BLaER1 treated with 17β-estradiol and CSF1 and Interleukin-3, amounts not matched to agents 10 nM and 100 nM (cell line): ENCODE measurements around the gene PLEKHB2.
"Not testable (repeated sequence)": the region's sequence is repeated elsewhere in the genome, so short reads cannot be mapped to it uniquely, and the experiment has no call there.

Experiments
- H3K27ac ChIP-seq, 11 experiments: shearing (Covaris generic); formaldehyde crosslinking; 2 replicates each; pipeline ENCODE4 v1.8.1; 2022
- H3K27me3 ChIP-seq, 11 experiments: shearing (Covaris generic); formaldehyde crosslinking; 2 replicates each; pipeline ENCODE4 v1.8.1; 2022
- H3K36me3 ChIP-seq, 11 experiments: shearing (Covaris generic); formaldehyde crosslinking; 2 replicates each; pipeline ENCODE4 v1.8.1; 2022
- H3K4me1 ChIP-seq, 10 experiments: shearing (Covaris generic); formaldehyde crosslinking; 2 replicates each; pipeline ENCODE4 v1.8.1; 2022
- H3K4me2 ChIP-seq, 11 experiments: shearing (Covaris generic); formaldehyde crosslinking; 2 replicates each; pipeline ENCODE4 v1.8.1; 2022
- H3K4me3 ChIP-seq, 10 experiments: shearing (Covaris generic); formaldehyde crosslinking; 2 replicates each; pipeline ENCODE4 v1.8.1; 2022
- H3K9ac ChIP-seq, 11 experiments: shearing (Covaris generic); formaldehyde crosslinking; 2 replicates each; pipeline ENCODE4 v1.8.1; 2022
- H3K9me3 ChIP-seq, 11 experiments: shearing (Covaris generic); formaldehyde crosslinking; replicated peaks in 1 of 11; 2 replicates each; pipeline ENCODE4 v1.8.1; 2022
- H4K20me1 ChIP-seq, 11 experiments: shearing (Covaris generic); formaldehyde crosslinking; 2 replicates each; pipeline ENCODE4 v1.8.1; 2022
- Cebpa-rat ChIP-seq, 11 experiments: shearing (Covaris generic); IDR thresholded peaks; 2 replicates each; pipeline ENCODE4 v1.8.1; 2022

Gene PLEKHB2

DNA sequence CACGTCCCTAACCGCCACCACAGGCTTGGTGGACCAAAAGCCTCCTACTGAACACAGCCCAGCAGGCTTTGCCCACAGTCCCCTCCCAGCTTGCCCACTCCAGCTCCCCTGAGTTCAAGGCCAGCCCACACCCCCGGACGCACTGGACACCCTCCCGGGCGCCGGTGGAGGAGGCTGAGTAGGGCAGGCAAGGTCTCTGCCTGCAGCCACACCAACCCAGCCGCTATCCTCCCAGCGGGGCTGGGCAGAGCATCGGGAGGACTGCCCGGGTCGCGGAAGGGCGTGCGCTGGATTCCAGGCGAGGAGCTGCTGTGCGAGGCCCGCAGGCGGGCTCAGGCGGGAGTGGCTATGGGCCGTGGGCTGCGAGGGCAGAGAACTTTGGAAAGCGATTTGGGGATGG lies 49.5 kb downstream of the PLEKHB2 start:
- Histone ChIP-seq H3K4me1 (peaks cover 9 to 49% (median 29%) of the 10 kb centered on the region in 10 experiments; a peak in 19 of 20 replicates), H3K27ac (no peak overlapping the region), H3K9ac (no peak overlapping the region), H3K4me2 (no peak overlapping the region), H3K9me3 (no peaks in the 10 kb centered on the region), H3K4me3 (no peak overlapping the region), H3K27me3 (no peaks in the 10 kb centered on the region), H3K36me3 (peaks cover 14 to 22% (median 19%) of the 10 kb centered on the region in 11 experiments; a peak in 21 of 22 replicates), H4K20me1 (peaks cover 0 to 41% (median 8%) of the 10 kb centered on the region in 11 experiments; a peak in 10 of 22 replicates)
- TF ChIP-seq Cebpa-rat (IDR thresholded peaks at IDR 0.05) = no peak

DNA sequence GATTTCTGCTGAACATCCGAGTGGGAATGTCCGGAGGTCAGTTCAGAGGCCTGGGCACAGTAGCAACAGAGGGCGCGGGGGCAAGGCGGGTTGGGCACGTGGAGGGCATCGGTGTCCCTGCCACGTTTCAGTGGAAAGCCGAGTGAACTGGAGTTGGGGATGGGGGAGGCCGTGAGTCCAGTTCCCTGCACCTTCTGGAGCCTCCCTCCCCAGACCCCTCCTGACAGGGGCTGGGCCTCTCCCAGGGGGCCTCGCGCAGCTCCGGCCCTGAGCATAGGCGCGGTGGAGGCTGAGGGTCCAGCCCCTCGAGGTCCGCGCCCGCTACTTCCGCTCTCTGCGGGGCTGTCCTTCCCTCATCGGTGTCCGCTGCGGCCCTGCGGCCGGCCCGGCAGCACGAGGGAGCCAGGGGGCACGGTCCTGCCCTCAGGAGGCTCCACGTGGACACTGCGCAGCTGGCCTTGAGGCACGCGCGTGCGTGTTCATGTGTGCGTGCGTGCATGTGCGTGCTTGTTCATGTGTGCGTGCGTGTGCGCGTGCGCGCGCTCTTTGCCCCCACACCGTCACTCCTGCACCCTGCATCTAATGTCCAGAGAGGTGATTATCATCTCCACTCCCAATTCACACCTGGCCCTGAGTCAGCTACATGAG lies 50.2 kb downstream of the PLEKHB2 start:
- H3K4me2 ChIP-seq = no peak overlapping the region
- peaks cover 7 to 15% (median 12%) of the 10 kb centered on the region in 11 experiments; a peak in 20 of 22 replicates for H3K36me3 ChIP-seq
- TF ChIP-seq Cebpa-rat (IDR thresholded peaks at IDR 0.05) = no peak
- H3K27me3 ChIP-seq = no peaks in the 10 kb centered on the region
- no peaks in the 10 kb centered on the region for H3K9me3 ChIP-seq
- no peak overlapping the region for H3K9ac ChIP-seq
- no peak overlapping the region for H3K4me3 ChIP-seq
- H3K4me1 ChIP-seq = peaks cover 9 to 49% (median 29%) of the 10 kb centered on the region in 10 experiments; a peak in 19 of 20 replicates
- H4K20me1 ChIP-seq = peaks cover 0 to 34% (median 6%) of the 10 kb centered on the region in 11 experiments; a peak in 10 of 22 replicates
- no peak overlapping the region for H3K27ac ChIP-seq

DNA sequence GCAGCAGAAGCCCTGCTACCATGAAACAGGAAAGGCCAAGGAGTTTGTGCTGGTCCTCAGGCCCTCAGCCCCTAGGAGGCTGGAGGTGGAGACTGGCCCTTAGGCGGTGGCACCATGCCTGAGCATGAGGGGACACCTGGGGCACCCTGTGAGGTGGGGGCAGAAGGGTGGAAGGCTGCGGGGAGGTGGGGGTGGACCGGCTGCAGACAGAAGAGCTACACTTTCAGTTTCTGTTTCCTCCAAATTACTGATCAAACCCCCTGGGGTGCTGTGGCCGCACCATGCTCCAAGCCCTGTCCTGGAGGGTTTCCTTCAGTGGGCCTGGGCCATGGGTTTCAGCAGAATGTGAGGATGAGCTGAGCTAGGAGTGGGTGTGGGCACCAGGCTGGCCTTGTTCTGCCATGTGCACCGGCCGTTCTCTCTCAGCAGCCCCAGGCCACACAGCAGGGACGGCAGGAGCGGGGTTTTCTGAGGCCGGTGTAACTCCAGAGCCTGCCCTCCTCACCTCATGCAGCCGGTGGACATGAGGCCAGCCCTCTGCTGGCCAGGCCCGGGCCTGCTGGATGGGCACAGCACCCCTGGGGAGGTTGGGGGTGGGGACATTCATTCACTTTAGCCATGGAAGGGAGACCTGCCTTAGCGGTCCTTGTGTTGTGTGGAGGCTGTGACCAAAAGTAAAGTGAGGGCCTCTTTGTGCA lies 51.5 kb downstream of the PLEKHB2 start:
- Histone ChIP-seq H3K9me3 (no peaks in the 10 kb centered on the region), H3K4me2 (peak overlapping the region; percentile 51 to 91 (median 75)), H3K9ac (peak overlapping the region in 7 of 11 experiments; percentile 14 to 41 (median 36); a peak in 7 of 22 replicates), H3K4me3 (peak overlapping the region in 2 of 10 experiments; percentile 29 to 32; a peak in 1 of 20 replicates), H3K36me3 (peaks cover 0 to 2% (median 0%) of the 10 kb centered on the region in 11 experiments; a peak in 2 of 22 replicates), H3K27ac (peak overlapping the region in 5 of 11 experiments; percentile 6 to 61 (median 55); a peak in 7 of 22 replicates), H3K4me1 (peaks cover 9 to 47% (median 29%) of the 10 kb centered on the region in 10 experiments; a peak in 19 of 20 replicates), H3K27me3 (no peaks in the 10 kb centered on the region), H4K20me1 (peaks cover 0 to 22% (median 0%) of the 10 kb centered on the region in 11 experiments; a peak in 8 of 22 replicates)
- no peak for TF ChIP-seq Cebpa-rat (IDR thresholded peaks at IDR 0.05)

- H3K4me3 ChIP-seq, H3K9ac ChIP-seq, H3K4me2 ChIP-seq, H4K20me1 ChIP-seq, H3K9me3 ChIP-seq, H3K4me1 ChIP-seq, H3K27ac ChIP-seq, H3K27me3 ChIP-seq, H3K36me3 ChIP-seq: not testable (repeated sequence)
These were observed 60.4 kb downstream of the PLEKHB2 start for GRCh38 chr2:131165562-131165961.

GRCh38 chr2:131168538-131168937 lies 63.4 kb downstream of the PLEKHB2 start:
- H3K9me3 ChIP-seq = no peaks in the 10 kb centered on the region
- H3K27me3 ChIP-seq = no peaks in the 10 kb centered on the region
- no peaks in the 10 kb centered on the region for H3K36me3 ChIP-seq
- H3K4me1 ChIP-seq = no peaks in the 10 kb centered on the region
- H3K4me3 ChIP-seq = no peak overlapping the region
- no peak overlapping the region for H3K9ac ChIP-seq
- no peaks in the 10 kb centered on the region for H4K20me1 ChIP-seq
- TF ChIP-seq Cebpa-rat (IDR thresholded peaks at IDR 0.05) = no peak
- no peak overlapping the region for H3K27ac ChIP-seq
- no peak overlapping the region for H3K4me2 ChIP-seq

DNA sequence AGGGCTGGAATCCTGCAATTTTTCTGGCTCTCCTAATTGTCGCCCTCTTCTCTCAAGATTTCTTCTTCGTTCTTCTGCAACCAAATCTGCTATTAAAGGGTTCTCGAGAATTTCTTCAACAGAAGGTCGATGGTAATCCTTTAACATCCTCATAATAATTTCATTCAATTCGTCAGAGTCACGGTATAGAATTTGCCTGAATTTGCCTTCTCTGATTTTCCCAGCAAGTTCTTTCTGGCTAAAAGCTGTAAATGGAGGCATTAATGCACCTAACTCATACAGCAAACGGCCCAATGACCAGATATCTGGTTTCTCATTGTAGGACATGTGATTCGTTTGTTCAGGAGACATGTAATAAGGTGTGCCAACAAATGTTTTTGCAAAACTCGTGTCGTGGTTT lies 72.9 kb downstream of the PLEKHB2 start:
- not testable (repeated sequence) for H3K4me2 ChIP-seq, H3K9ac ChIP-seq, H3K36me3 ChIP-seq, H3K4me3 ChIP-seq, H4K20me1 ChIP-seq, H3K4me1 ChIP-seq, H3K9me3 ChIP-seq, H3K27me3 ChIP-seq, H3K27ac ChIP-seq

DNA sequence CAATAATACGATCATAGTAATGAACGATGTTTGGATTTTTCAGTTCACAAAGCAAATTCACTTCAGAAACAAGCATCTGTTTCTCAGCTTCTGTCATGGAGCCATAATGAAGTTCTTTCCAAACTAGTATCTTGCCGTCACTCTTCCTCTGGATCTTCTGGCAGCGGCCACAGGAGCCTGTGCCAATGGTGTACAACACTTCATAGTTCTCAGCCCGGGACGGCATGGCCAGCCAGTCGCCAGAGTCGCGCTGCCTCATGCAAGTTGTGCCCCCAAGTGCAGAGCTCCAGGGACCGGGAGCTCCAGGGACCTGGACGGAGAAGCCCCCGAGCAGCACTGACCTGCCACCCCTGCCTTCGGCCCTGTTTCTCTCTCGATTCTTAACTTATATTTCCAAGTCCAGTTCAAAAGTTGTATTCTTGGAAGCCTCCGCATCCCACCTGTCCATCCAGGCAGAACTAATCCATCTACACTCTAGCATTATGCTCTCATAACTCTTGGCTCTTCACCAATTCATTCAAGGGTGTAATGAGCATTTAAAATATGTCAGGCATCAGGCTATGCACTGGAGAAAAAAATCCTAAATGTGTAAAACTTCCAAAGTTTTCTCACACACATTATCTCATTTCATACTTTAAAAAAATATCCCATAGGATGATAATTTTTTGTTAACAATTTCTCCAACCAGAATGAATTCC lies 73.7 kb downstream of the PLEKHB2 start:
- H3K9ac ChIP-seq, H3K4me2 ChIP-seq, H3K4me1 ChIP-seq, H4K20me1 ChIP-seq, H3K36me3 ChIP-seq, H3K27me3 ChIP-seq, H3K27ac ChIP-seq, H3K9me3 ChIP-seq, H3K4me3 ChIP-seq: not testable (repeated sequence)

GRCh38 chr2:131181451-131181850 lies 76.3 kb downstream of the PLEKHB2 start:
- H3K27me3 ChIP-seq, H4K20me1 ChIP-seq, H3K4me1 ChIP-seq, H3K36me3 ChIP-seq, H3K9ac ChIP-seq, H3K4me3 ChIP-seq, H3K4me2 ChIP-seq, H3K9me3 ChIP-seq, H3K27ac ChIP-seq: not testable (repeated sequence)

DNA sequence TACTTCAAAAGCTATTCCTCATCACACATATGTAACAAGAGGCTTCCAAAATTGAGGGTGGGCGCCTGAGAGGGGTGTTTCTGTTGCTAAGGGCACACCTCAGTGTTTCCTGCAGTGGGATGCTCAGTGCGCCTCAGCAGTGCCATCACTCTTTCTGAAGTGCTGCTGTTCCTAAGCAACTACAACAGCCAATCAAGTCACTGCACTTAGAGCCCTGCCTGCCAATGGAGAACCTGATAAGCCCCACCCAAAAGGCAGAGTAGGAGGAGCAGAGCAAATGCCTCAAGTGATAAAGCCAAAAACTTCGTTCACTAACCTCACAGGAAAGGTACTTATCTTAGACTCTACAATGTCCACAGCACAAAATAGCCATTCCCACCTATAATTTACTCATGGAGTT lies 88.3 kb downstream of the PLEKHB2 start:
- H3K27ac ChIP-seq = not testable (repeated sequence)

DNA sequence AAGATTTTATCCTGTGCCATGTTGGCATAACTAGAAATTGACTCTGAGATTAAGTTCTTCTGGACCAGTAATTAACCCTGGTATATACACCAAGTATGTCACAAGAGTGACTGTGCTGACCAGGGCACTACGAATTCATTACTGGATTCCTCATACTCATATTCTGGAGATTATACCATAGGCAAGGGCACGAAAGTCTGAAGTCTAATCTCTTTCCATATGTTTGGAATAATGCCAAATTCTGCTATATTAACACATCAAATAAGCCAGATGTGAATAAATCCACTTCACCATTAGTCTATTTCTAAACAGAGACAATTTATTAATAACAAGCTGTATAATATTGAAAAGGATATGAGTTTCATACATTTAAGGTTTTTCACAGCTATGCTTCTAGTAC lies 91.0 kb downstream of the PLEKHB2 start:
- H3K36me3 ChIP-seq, H3K27ac ChIP-seq, H3K9ac ChIP-seq, H4K20me1 ChIP-seq, H3K9me3 ChIP-seq, H3K4me3 ChIP-seq, H3K27me3 ChIP-seq, H3K4me2 ChIP-seq, H3K4me1 ChIP-seq: not testable (repeated sequence)

More for the DNA sequence above, 88.3 kb downstream of the PLEKHB2 start:
- not testable (repeated sequence) for H3K4me2 ChIP-seq, H3K9ac ChIP-seq, H3K9me3 ChIP-seq, H3K4me1 ChIP-seq, H3K36me3 ChIP-seq, H3K4me3 ChIP-seq, H4K20me1 ChIP-seq, H3K27me3 ChIP-seq
